ENCODE measurements around the gene DZANK1. TPM values are rescaled to one million over a fixed set of nuclear protein-coding genes. Genes with fewer than 3 reads are reported as not detected.

Gene DZANK1
- total and polyA plus RNA-seq, 2 donors (not counting 3 experiments of a cell fraction or from before 2014, with no cell fraction given), result 1.1 to 1.8 TPM

DNA sequence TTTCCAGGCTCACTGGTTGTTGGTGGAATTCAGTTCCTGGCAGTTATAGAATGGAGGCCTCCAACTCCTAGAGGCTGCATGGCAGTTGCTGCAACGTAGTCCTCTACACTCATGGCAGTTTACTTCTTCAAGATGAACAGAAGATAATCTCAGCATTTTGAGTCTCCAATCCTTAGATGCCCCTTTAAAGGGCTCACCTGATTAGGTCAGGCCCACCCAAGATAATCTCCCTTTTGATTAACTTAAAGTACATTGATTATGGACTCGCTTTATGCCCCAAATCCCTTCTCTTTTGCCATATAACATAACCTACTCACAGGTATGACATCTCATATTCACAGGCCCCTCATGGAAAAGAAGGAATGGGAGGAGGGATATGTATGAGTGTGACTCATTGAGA, 102.1 kb downstream of the DZANK1 start:
- Histone ChIP-seq H3K27ac (ENCODE audit: insufficient read depth, low read depth, low read length) (no peak overlapping the region), H3K27me3 (ENCODE audit: control insufficient read depth in 2 of 2, insufficient read depth in 2 of 2, low read length in 2 of 2) (peaks cover 0 to under 1% of the 10 kb centered on the region in 2 experiments), H3K4me3 (replicated peaks in 1 of 3; ENCODE audit: insufficient read depth in 1 of 3, low read depth in 1 of 3, low read length in 3 of 3) (no peak overlapping the region), H2AFZ (ENCODE audit: low read depth, low read length) (no peak overlapping the region), H3K36me3 (ENCODE audit: control insufficient read depth in 2 of 2, extremely low read depth in 1 of 2, insufficient read depth in 2 of 2, low read length in 2 of 2) (no peaks in the 10 kb centered on the region), H3K4me2 (ENCODE audit: insufficient read depth, low read length) (no peak overlapping the region), H3K9me3 (replicated peaks; ENCODE audit: control insufficient read depth, insufficient read depth, low read length) (no peaks in the 10 kb centered on the region), H4K20me1 (replicated peaks; ENCODE audit: control insufficient read depth, extremely low read depth, insufficient read depth, low read length) (no peaks in the 10 kb centered on the region), H3K9ac (replicated peaks; ENCODE audit: extremely low read depth, insufficient read depth, low read length) (no peak overlapping the region), H3K4me1 (ENCODE audit: control insufficient read depth, extremely low read depth, insufficient read depth, low read length) (no peaks in the 10 kb centered on the region), H3K79me2 (ENCODE audit: control insufficient read depth, insufficient read depth, low read length) (no peaks in the 10 kb centered on the region), H3K9me1 (replicated peaks; ENCODE audit: control insufficient read depth, extremely low read depth, insufficient read depth, low read length) (no peaks in the 10 kb centered on the region)
- no peak for DNase-seq (ENCODE audit: low read depth, low spot score)
- BruUV-seq (replicated peaks), result no TSS peak
- ChIA-PET CTCF (no interaction called here), POLR2A (no interaction called here)
- FAIRE-seq, result no peak
- TF ChIP-seq JUN (IDR thresholded peaks at IDR 0.05; ENCODE audit: borderline replicate concordance, insufficient read depth, insufficient read length, low read depth), result no peak
- TF ChIP-seq MYC (IDR thresholded peaks at IDR 0.05; ENCODE audit: low read depth, low read length), result no peak
- no peak for TF ChIP-seq EZH2 (IDR thresholded peaks at IDR 0.05; ENCODE audit: borderline replicate concordance, low read depth, low read length, severe bottlenecking)
- TF ChIP-seq, protein P1, sequence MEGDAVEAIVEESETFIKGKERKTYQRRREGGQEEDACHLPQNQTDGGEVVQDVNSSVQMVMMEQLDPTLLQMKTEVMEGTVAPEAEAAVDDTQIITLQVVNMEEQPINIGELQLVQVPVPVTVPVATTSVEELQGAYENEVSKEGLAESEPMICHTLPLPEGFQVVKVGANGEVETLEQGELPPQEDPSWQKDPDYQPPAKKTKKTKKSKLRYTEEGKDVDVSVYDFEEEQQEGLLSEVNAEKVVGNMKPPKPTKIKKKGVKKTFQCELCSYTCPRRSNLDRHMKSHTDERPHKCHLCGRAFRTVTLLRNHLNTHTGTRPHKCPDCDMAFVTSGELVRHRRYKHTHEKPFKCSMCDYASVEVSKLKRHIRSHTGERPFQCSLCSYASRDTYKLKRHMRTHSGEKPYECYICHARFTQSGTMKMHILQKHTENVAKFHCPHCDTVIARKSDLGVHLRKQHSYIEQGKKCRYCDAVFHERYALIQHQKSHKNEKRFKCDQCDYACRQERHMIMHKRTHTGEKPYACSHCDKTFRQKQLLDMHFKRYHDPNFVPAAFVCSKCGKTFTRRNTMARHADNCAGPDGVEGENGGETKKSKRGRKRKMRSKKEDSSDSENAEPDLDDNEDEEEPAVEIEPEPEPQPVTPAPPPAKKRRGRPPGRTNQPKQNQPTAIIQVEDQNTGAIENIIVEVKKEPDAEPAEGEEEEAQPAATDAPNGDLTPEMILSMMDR (IDR thresholded peaks at IDR 0.05; ENCODE audit: extremely low read depth in 1 of 2, insufficient read depth in 1 of 2, low read depth in 1 of 2, low read length in 2 of 2), result no peak
- no peak for TF ChIP-seq POLR2A (IDR thresholded peaks at IDR 0.05; ENCODE audit: low read depth, low read length)
- TF ChIP-seq FOS (IDR thresholded peaks at IDR 0.05; ENCODE audit: borderline replicate concordance, insufficient read depth, low read length), result no peak
- no peak for TF ChIP-seq MAX (IDR thresholded peaks at IDR 0.05; ENCODE audit: insufficient read depth, insufficient read length)
- dilution Hi-C loops (cut with MboI; ENCODE audit: extremely low pct_ligation_motif_present, low sequenced_read_pairs), result no loop called here
- intact Hi-C loops (cut with micrococcal nuclease), result no loop called here
